ENCODE measurements around the gene DNAJB9. TPM values are rescaled to one million over a fixed set of nuclear protein-coding genes. Genes with fewer than 3 reads are reported as not detected.

DNAJB9 gene
- total RNA-seq, 2 donors from 2014 or later = 7.8 to 24.7 TPM

DNA sequence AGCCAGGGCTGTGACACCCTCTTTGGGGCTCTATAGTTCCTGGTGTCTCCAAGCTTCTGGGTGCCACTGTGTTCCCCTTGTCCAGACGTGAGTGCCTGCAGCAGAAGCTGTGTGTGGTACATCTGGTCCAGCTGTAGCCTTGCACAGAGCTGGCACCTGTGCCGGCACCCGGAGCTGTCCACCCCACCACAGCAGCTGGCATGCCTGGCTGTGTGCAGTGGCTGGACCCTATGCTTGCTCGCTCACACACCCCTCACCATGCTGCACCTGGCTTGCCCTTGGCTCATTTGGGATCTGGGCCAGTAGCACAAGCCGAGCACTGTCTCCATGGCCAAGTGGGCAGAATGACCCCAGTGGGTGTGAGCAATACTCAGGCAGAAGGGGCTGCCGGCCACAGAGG lies 10.6 kb downstream of the DNAJB9 start:
- no peaks in the 10 kb centered on the region for H3K36me3 ChIP-seq
- no peaks in the 10 kb centered on the region for H3K27me3 ChIP-seq
- TF ChIP-seq, protein P1, sequence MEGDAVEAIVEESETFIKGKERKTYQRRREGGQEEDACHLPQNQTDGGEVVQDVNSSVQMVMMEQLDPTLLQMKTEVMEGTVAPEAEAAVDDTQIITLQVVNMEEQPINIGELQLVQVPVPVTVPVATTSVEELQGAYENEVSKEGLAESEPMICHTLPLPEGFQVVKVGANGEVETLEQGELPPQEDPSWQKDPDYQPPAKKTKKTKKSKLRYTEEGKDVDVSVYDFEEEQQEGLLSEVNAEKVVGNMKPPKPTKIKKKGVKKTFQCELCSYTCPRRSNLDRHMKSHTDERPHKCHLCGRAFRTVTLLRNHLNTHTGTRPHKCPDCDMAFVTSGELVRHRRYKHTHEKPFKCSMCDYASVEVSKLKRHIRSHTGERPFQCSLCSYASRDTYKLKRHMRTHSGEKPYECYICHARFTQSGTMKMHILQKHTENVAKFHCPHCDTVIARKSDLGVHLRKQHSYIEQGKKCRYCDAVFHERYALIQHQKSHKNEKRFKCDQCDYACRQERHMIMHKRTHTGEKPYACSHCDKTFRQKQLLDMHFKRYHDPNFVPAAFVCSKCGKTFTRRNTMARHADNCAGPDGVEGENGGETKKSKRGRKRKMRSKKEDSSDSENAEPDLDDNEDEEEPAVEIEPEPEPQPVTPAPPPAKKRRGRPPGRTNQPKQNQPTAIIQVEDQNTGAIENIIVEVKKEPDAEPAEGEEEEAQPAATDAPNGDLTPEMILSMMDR (IDR thresholded peaks at IDR 0.05) = no peak
- DNase-seq = no peak
- intact Hi-C loops (cut with DNase I) = no loop called here
- no peak overlapping the region for H3K9ac ChIP-seq (ENCODE audit: low read depth in 2 of 2, low read length in 2 of 2)
- H3K4me1 ChIP-seq = no peaks in the 10 kb centered on the region
- H3K9me3 ChIP-seq = no peaks in the 10 kb centered on the region
- no peak overlapping the region for H3K27ac ChIP-seq
- H3K4me3 ChIP-seq = no peak overlapping the region

DNA sequence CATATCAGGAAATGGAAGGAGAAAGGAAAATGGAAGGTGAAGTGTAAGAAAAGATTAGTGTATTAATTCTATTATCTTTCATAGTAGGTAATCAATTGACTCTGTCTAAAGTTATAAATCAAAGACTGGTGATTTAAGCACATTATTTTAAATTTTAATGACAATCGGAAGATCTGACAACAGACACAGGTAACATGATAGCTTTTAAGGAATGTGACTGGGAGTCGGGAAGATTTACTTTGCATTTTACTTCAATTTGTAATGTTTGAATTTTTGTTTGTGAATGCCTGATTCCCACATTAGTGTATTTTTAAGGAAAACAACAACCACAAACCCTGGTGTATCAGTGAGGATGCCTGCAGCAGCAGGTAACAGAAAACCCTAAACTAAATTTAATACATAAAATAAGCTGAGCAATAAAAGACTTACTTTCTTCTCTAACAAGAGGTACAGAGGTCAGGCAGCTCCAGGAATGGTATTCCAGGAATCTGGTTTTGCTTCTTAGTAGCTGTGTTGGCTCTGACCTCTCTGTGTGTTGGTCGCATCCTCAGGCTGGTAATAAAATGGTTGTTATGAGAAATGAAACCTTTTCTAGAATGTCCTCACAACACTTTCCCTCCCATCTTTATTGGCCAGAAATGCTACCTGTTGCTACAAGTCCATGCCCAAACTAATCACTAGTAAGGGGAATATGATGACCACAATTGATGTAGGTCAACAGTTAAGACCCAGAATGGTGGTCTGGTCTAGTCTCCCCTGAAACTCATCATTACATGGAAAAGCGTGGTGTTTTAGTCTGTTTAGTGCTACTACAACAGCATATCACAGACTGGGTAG lies 12.2 kb downstream of the DNAJB9 start:
- DNase-seq = no peak
- Histone ChIP-seq H3K4me1 (no peaks in the 10 kb centered on the region), H3K9me3 (no peaks in the 10 kb centered on the region), H3K27me3 (no peaks in the 10 kb centered on the region), H3K27ac (no peak overlapping the region), H3K4me3 (no peak overlapping the region), H3K36me3 (no peaks in the 10 kb centered on the region), H3K9ac (ENCODE audit: low read depth in 2 of 2, low read length in 2 of 2) (no peak overlapping the region)
- intact Hi-C loops (cut with DNase I) = no loop called here
- TF ChIP-seq, protein P1 (IDR thresholded peaks at IDR 0.05) = no peak

DNA sequence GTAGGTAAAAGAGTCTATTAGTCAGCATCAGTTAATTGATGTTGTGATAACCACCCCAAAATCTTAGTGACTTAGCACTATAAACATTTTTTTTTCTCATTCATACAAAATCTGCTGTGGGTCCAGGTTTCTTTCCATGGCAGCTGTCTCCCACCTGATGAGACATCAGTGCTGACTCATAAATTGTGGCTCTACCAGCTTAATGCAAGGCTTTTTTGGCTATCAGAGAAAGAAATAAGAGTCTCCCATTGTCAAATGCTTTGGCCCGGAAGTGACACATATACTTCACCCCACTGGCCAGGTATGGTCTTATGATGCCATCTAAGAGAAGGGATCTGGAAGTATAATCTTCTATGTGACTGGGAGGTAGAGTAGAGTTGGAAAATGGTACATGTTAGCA lies 14.5 kb downstream of the DNAJB9 start:
- Histone ChIP-seq H3K4me3 (no peak overlapping the region), H3K9ac (ENCODE audit: low read depth in 2 of 2, low read length in 2 of 2) (no peak overlapping the region), H3K27ac (no peak overlapping the region), H3K4me1 (no peaks in the 10 kb centered on the region), H3K36me3 (no peaks in the 10 kb centered on the region), H3K9me3 (no peaks in the 10 kb centered on the region), H3K27me3 (no peaks in the 10 kb centered on the region)
- intact Hi-C loops (cut with DNase I) = no loop called here
- no peak for DNase-seq
- TF ChIP-seq, protein P1 (IDR thresholded peaks at IDR 0.05) = no peak

DNA sequence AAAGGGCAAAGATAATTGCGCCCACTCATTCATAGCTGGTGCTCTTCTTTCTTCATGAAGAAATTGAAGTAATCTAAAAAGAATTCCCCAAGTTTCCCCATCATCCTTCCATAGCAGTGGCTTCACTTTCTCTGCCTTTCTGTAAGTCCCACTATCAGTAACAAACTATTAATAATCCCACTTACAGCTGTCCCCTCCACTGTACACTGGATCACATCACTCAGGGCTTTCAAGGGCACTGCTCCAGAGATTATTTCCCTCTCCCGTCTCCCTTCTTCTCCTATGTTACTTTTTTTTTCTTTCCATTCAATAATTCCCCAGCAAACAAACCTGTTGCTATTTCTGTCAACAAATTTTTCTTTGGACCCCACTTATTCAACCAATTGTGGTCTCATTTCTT lies 16.2 kb downstream of the DNAJB9 start:
- Histone ChIP-seq H3K36me3 (no peaks in the 10 kb centered on the region), H3K4me1 (no peaks in the 10 kb centered on the region), H3K27me3 (no peaks in the 10 kb centered on the region), H3K9me3 (no peaks in the 10 kb centered on the region), H3K9ac (ENCODE audit: low read depth in 2 of 2, low read length in 2 of 2) (no peak overlapping the region), H3K4me3 (no peak overlapping the region), H3K27ac (no peak overlapping the region)
- no peak for DNase-seq
- intact Hi-C loops (cut with DNase I) = no loop called here
- TF ChIP-seq, protein P1 (IDR thresholded peaks at IDR 0.05) = no peak

DNA sequence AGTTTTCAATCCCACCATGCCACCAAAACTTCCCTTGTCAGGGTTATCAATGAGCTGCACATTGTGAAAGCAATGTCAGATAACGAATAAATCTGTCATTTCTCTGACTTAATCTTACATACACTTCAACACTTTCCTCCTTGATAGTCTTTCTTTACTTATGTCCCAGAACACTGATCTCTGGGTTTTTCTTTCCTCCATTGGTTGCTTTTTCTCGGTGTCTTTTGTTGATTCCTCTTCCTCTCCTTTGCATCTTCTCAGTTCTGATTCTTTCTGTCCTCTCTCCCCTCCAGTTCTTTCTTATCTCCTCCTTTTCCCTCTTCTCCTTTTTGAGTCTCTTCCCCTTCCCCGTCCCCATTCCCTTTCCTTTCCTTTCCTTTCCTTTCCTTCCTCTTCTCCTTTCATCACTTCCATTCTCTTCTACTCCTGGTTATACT lies 16.6 kb downstream of the DNAJB9 start:
- Histone ChIP-seq H3K4me1 (no peaks in the 10 kb centered on the region), H3K36me3 (no peaks in the 10 kb centered on the region), H3K27me3 (no peaks in the 10 kb centered on the region), H3K4me3 (no peak overlapping the region), H3K27ac (no peak overlapping the region), H3K9me3 (no peaks in the 10 kb centered on the region), H3K9ac (ENCODE audit: low read depth in 2 of 2, low read length in 2 of 2) (no peak overlapping the region)
- intact Hi-C loops (cut with DNase I) = no loop called here
- no peak for DNase-seq
- TF ChIP-seq, protein P1 (IDR thresholded peaks at IDR 0.05) = no peak

Data from colonic mucosa (tissue), 4 donors.